Neural cell (in vitro differentiated cells): ENCODE results near the gene ZSCAN9. TPM values are rescaled to one million over a fixed set of nuclear protein-coding genes. Genes with fewer than 3 reads are reported as not detected.

Source experiments
- H2AFZ ChIP-seq: fragments of 200-600, 300-800 bp; sonication (generic), shearing (Covaris generic); 2 replicates; pipeline ENCODE4 v1.6.0; 2014; ENCODE audit warnings: low read depth, mild to moderate bottlenecking, antibody characterized with exemption, low read length, moderate library complexity
- H3F3A ChIP-seq: fragments of 200-600 bp; shearing (Covaris generic); 2 replicates; pipeline ENCODE4 v1.6.1; 2016; ENCODE audit warnings: mild to moderate bottlenecking, moderate library complexity, mixed read lengths, antibody characterized with exemption, low read length; ENCODE audit not compliant: insufficient read depth, poor library complexity, severe bottlenecking
- H3K27ac ChIP-seq: fragments of 200-600, 300-800 bp; sonication (generic), shearing (Covaris generic); 2 replicates; pipeline ENCODE4 v1.5.1; 2014; ENCODE audit warnings: mild to moderate bottlenecking, low read length, moderate library complexity
- H3K27me3 ChIP-seq: fragments of 300-800, 200-600 bp; sonication (generic), shearing (Covaris generic); 2 replicates; pipeline ENCODE4 v1.6.0; 2014; ENCODE audit warnings: mild to moderate bottlenecking, low read depth, low read length, moderate library complexity; ENCODE audit not compliant: insufficient read depth
- H3K36me3 ChIP-seq: fragments of 300-800, 200-600 bp; sonication (generic), shearing (Covaris generic); 2 replicates; pipeline ENCODE4 v1.5.1; 2014; ENCODE audit warnings: mild to moderate bottlenecking, antibody characterized with exemption, low read length, moderate library complexity; ENCODE audit not compliant: insufficient read depth
- H3K4me2 ChIP-seq: fragments of 300-800, 200-600 bp; sonication (generic), shearing (Covaris generic); 2 replicates; pipeline ENCODE4 v1.6.0; 2014; ENCODE audit warnings: mild to moderate bottlenecking, low read length
- H3K4me3 ChIP-seq: fragments of 300-800, 200-600 bp; sonication (generic), shearing (Covaris generic); 2 replicates; pipeline ENCODE4 v1.5.1; 2014; ENCODE audit warnings: mild to moderate bottlenecking, low read length, moderate library complexity
- H3K79me2 ChIP-seq: fragments of 200-600 bp; shearing (Covaris generic); replicated peaks from 2 replicates; pipeline ENCODE4 v1.6.0; 2014; ENCODE audit warnings: mild to moderate bottlenecking, low read length, moderate library complexity; ENCODE audit not compliant: insufficient read depth
- H3K9ac ChIP-seq: fragments of 300-800, 200-600 bp; sonication (generic), shearing (Covaris generic); 2 replicates; pipeline ENCODE4 v1.6.1; 2016; ENCODE audit warnings: mild to moderate bottlenecking, low read length, mixed read lengths
- H3K9me2 ChIP-seq: fragments of 200-600 bp; shearing (Covaris generic); 2 replicates; pipeline ENCODE4 v1.6.1; 2016; ENCODE audit warnings: mild to moderate bottlenecking, low read length, mixed read lengths; ENCODE audit not compliant: insufficient read depth
- H3K9me3 ChIP-seq: fragments of 200-600, 300-800 bp; sonication (generic), shearing (Covaris generic); 2 replicates; pipeline ENCODE4 v1.6.1; 2016; ENCODE audit warnings: mild to moderate bottlenecking, mixed run types, low read length, moderate library complexity, mixed read lengths
- H4K20me1 ChIP-seq: fragments of 200-600 bp; shearing (Covaris generic); 2 replicates; pipeline ENCODE4 v1.6.1; 2016; ENCODE audit warnings: mild to moderate bottlenecking, mixed run types; ENCODE audit not compliant: insufficient read depth
- CTCF ChIP-seq: fragments of 450-650 bp; IDR thresholded peaks from 2 replicates; pipeline ENCODE4 v1.5.1; 2014; ENCODE audit warnings: antibody characterized with exemption, mild to moderate bottlenecking, moderate library complexity; ENCODE audit not compliant: poor library complexity, severe bottlenecking
- EP300 ChIP-seq: fragments of 450-650 bp; conservative IDR thresholded peaks from 2 replicates; pipeline ENCODE4 v1.6.1; 2014; ENCODE audit warnings: antibody characterized with exemption, mild to moderate bottlenecking, moderate library complexity; ENCODE audit not compliant: poor library complexity, severe bottlenecking
- EZH2 ChIP-seq: fragments of 200-600, 300-800 bp; shearing (Covaris generic), sonication (generic); IDR thresholded peaks from 2 replicates; pipeline ENCODE4 v1.6.1; 2014; ENCODE audit warnings: antibody characterized with exemption, low read length, borderline replicate concordance, mild to moderate bottlenecking; ENCODE audit not compliant: insufficient read depth, poor library complexity, severe bottlenecking
- MXI1 ChIP-seq: fragments of 450-650 bp; conservative IDR thresholded peaks from 2 replicates; pipeline ENCODE4 v1.6.1; 2014; ENCODE audit warnings: antibody characterized with exemption, mild to moderate bottlenecking; ENCODE audit not compliant: poor library complexity, severe bottlenecking
- POLR2AphosphoS5 ChIP-seq: IDR thresholded peaks from 2 replicates; pipeline ENCODE4 v1.6.1; 2012
- RAD21 ChIP-seq: fragments of 450-650 bp; conservative IDR thresholded peaks from 2 replicates; pipeline ENCODE4 v1.6.1; 2014; ENCODE audit warnings: antibody characterized with exemption, mild to moderate bottlenecking, moderate library complexity
- REST ChIP-seq: IDR thresholded peaks from 2 replicates; pipeline ENCODE4 v1.6.1; 2012; ENCODE audit warnings: borderline replicate concordance
- SMC3 ChIP-seq: fragments of 450-650 bp; conservative IDR thresholded peaks from 2 replicates; pipeline ENCODE4 v1.6.1; 2014; ENCODE audit warnings: antibody characterized with exemption, mild to moderate bottlenecking, moderate library complexity; ENCODE audit not compliant: poor library complexity
- TAF1 ChIP-seq: IDR thresholded peaks from 2 replicates; pipeline ENCODE4 v1.6.1; 2012; ENCODE audit warnings: low read depth
- polyA plus RNA-seq: library from polyadenylated mRNA; depleted of rRNA; stranded (reverse); fragments of >200 nt; gene quantifications from 2 replicates; pipeline ENCODE4 v1.2.3, GENCODE V29; 2014

Gene ZSCAN9
- polyA plus RNA-seq, 1 donor from 2014 or later = 102 TPM

- TF ChIP-seq TAF1 = no peak
- TF ChIP-seq CTCF = no peak
- TF ChIP-seq RAD21 = no peak
- no peak for TF ChIP-seq EZH2
- TF ChIP-seq EP300 = no peak
- no peak for TF ChIP-seq MXI1
- TF ChIP-seq POLR2AphosphoS5 = no peak
- TF ChIP-seq SMC3 = no peak
- no peak for TF ChIP-seq REST
- peaks cover 5% of the 10 kb centered on the region for H3K27me3 ChIP-seq
- H3K4me2 ChIP-seq = peak overlapping the region; percentile 61
- no peaks in the 10 kb centered on the region for H4K20me1 ChIP-seq
- H3K4me3 ChIP-seq = peak overlapping the region; percentile 71
- peaks cover 47% of the 10 kb centered on the region for H3K79me2 ChIP-seq
- no peaks in the 10 kb centered on the region for H3K9me2 ChIP-seq
- no peak overlapping the region for H3K9ac ChIP-seq
- no peak overlapping the region for H2AFZ ChIP-seq
- no peaks in the 10 kb centered on the region for H3F3A ChIP-seq
- H3K27ac ChIP-seq = no peak overlapping the region
- no peaks in the 10 kb centered on the region for H3K9me3 ChIP-seq
- peaks cover 21% of the 10 kb centered on the region for H3K36me3 ChIP-seq
Observed at GRCh38 chr6:28226460-28226859, 1.4 kb downstream of the ZSCAN9 start.

GRCh38 chr6:28232785-28233184 lies 7.7 kb downstream of the ZSCAN9 start:
- Histone ChIP-seq H3K9me2 (no peaks in the 10 kb centered on the region), H3K9ac (no peak overlapping the region), H3K4me3 (no peak overlapping the region), H3F3A (no peaks in the 10 kb centered on the region), H3K9me3 (no peaks in the 10 kb centered on the region), H3K27ac (no peak overlapping the region), H3K36me3 (peaks cover 19% of the 10 kb centered on the region), H4K20me1 (no peaks in the 10 kb centered on the region), H3K4me2 (no peak overlapping the region), H2AFZ (no peak overlapping the region), H3K27me3 (no peaks in the 10 kb centered on the region), H3K79me2 (peaks cover 8% of the 10 kb centered on the region)
- TF ChIP-seq EP300 (no peak), MXI1 (no peak), POLR2AphosphoS5 (no peak), REST (no peak), SMC3 (no peak), EZH2 (no peak), TAF1 (no peak), RAD21 (no peak)
